ENCODE results near the gene BLACAT1.

DNA sequence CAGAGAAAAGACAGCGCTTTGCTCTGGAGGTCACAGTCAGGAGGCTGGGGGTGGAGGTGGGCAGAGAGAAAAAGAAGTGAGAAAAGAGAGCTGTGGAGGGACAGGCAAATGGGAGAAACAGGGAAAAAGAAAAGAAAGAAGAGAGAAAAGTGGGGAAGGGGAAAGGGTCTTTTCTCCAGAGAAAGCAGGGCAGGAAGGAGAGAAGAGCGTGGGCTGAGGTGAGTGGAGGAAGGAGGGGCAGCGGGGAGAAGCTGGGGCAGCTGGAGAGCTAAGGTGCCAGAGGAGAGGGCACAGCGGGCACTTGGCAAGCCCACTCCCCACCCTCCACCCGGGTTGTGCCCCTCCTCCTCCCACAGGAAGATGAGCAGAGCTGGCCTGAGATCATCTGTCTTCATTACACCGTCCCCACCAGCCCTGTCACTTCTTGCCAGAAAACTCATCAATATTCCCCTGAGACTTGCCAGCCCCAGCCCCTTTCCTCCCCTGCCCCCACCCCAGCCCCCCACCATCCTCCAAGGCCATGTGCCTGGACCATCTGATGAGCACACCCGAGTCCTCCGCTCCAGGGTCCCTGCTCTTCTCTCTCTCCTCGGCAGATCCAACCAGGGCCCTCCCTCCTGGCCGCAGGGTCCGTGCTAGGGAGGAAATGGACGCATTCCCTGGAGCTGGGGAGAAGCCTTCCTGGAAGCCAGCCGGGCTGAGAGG, 17.0 kb upstream of the BLACAT1 start:
- TF ChIP-seq, protein P1, sequence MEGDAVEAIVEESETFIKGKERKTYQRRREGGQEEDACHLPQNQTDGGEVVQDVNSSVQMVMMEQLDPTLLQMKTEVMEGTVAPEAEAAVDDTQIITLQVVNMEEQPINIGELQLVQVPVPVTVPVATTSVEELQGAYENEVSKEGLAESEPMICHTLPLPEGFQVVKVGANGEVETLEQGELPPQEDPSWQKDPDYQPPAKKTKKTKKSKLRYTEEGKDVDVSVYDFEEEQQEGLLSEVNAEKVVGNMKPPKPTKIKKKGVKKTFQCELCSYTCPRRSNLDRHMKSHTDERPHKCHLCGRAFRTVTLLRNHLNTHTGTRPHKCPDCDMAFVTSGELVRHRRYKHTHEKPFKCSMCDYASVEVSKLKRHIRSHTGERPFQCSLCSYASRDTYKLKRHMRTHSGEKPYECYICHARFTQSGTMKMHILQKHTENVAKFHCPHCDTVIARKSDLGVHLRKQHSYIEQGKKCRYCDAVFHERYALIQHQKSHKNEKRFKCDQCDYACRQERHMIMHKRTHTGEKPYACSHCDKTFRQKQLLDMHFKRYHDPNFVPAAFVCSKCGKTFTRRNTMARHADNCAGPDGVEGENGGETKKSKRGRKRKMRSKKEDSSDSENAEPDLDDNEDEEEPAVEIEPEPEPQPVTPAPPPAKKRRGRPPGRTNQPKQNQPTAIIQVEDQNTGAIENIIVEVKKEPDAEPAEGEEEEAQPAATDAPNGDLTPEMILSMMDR (IDR thresholded peaks at IDR 0.05; ENCODE audit: low read length), result no peak
- TF ChIP-seq EZH2 (optimal IDR thresholded peaks at IDR 0.05; ENCODE audit: low read depth, low read length) (no peak), EZH2phosphoT487 (IDR thresholded peaks at IDR 0.05; ENCODE audit: low read length) (no peak)
